ENCODE measurements around the gene KIF6.

KIF6 gene

DNA sequence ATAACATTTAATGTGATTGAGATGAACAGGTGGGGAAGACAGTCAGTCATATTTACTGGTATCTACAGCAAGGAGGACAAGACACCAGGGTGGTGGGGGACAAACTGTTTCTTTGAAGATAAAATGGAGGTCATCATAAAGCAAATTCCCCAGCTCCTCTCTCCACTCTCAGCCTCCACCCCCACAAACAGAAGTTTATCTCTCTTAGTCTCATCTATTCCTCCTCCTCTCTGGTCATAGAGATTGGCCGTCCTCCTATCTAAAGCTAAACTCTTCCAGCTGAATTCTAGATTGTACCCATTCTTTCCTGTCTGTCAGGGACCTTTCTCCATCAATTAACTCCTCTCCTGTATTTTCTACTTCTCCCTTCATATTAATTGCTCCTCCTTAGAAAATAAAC is 71.1 kb downstream of the KIF6 start:
- no peaks in the 10 kb centered on the region for H3K79me2 ChIP-seq (ENCODE audit: insufficient read depth, low read length)
- no peaks in the 10 kb centered on the region for H3K27me3 ChIP-seq (ENCODE audit: low read length)
- H4K20me1 ChIP-seq (ENCODE audit: low read depth, low read length): no peaks in the 10 kb centered on the region
- H3K27ac ChIP-seq (ENCODE audit: low read depth, low read length): no peak overlapping the region
- no peak overlapping the region for H2AFZ ChIP-seq (ENCODE audit: low read depth, low read length, severe bottlenecking)
- no peaks in the 10 kb centered on the region for H3K36me3 ChIP-seq (ENCODE audit: low read length)
- no peak overlapping the region for H3K4me2 ChIP-seq (ENCODE audit: low read depth, low read length, poor library complexity, severe bottlenecking)
- H3K9me2 ChIP-seq (replicated peaks; ENCODE audit: insufficient read depth, low read length): no peaks in the 10 kb centered on the region
- no peaks in the 10 kb centered on the region for H3K9me3 ChIP-seq (ENCODE audit: insufficient read depth, low read length)
- no peak overlapping the region for H3K4me3 ChIP-seq (ENCODE audit: insufficient read depth, low read length, poor library complexity, severe bottlenecking)
- H3F3A ChIP-seq (ENCODE audit: insufficient read depth): no peaks in the 10 kb centered on the region
- no peak for TF ChIP-seq EZH2phosphoT487 (conservative IDR thresholded peaks at IDR 0.05; ENCODE audit: low read length)
- TF ChIP-seq, protein P1, sequence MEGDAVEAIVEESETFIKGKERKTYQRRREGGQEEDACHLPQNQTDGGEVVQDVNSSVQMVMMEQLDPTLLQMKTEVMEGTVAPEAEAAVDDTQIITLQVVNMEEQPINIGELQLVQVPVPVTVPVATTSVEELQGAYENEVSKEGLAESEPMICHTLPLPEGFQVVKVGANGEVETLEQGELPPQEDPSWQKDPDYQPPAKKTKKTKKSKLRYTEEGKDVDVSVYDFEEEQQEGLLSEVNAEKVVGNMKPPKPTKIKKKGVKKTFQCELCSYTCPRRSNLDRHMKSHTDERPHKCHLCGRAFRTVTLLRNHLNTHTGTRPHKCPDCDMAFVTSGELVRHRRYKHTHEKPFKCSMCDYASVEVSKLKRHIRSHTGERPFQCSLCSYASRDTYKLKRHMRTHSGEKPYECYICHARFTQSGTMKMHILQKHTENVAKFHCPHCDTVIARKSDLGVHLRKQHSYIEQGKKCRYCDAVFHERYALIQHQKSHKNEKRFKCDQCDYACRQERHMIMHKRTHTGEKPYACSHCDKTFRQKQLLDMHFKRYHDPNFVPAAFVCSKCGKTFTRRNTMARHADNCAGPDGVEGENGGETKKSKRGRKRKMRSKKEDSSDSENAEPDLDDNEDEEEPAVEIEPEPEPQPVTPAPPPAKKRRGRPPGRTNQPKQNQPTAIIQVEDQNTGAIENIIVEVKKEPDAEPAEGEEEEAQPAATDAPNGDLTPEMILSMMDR (IDR thresholded peaks at IDR 0.05; ENCODE audit: insufficient read depth, low read length, poor library complexity, severe bottlenecking): no peak
- no peak overlapping the region for H3K9ac ChIP-seq (ENCODE audit: low read length)

DNA sequence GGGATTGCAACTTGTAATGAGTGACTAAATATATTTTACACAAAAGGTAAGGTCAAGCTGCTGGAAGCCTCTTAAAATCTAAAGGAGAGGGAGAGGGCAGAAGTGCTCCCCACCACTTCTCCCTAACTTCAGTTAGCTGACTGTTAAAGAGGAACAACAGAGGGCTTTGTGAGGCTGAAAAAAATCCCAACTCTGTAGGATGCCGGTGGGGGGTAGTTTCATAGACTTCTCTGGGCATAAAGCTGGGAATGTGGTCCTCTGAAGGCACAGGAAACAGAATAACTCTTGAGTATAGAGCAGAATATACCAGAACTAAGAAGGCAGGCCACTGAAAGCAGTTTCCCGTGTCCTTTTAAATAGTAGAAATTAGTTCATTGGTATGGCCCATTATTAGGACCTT is 71.6 kb downstream of the KIF6 start:
- no peak overlapping the region for H3K9ac ChIP-seq (ENCODE audit: low read length)
- no peaks in the 10 kb centered on the region for H3K9me2 ChIP-seq (replicated peaks; ENCODE audit: insufficient read depth, low read length)
- H3K36me3 ChIP-seq (ENCODE audit: low read length): no peaks in the 10 kb centered on the region
- no peaks in the 10 kb centered on the region for H3F3A ChIP-seq (ENCODE audit: insufficient read depth)
- H2AFZ ChIP-seq (ENCODE audit: low read depth, low read length, severe bottlenecking): no peak overlapping the region
- no peaks in the 10 kb centered on the region for H4K20me1 ChIP-seq (ENCODE audit: low read depth, low read length)
- H3K27me3 ChIP-seq (ENCODE audit: low read length): no peaks in the 10 kb centered on the region
- H3K27ac ChIP-seq (ENCODE audit: low read depth, low read length): no peak overlapping the region
- H3K79me2 ChIP-seq (ENCODE audit: insufficient read depth, low read length): no peaks in the 10 kb centered on the region
- TF ChIP-seq EZH2phosphoT487 (conservative IDR thresholded peaks at IDR 0.05; ENCODE audit: low read length): no peak
- TF ChIP-seq, protein P1 (IDR thresholded peaks at IDR 0.05; ENCODE audit: insufficient read depth, low read length, poor library complexity, severe bottlenecking): no peak
- no peaks in the 10 kb centered on the region for H3K9me3 ChIP-seq (ENCODE audit: insufficient read depth, low read length)
- no peak overlapping the region for H3K4me2 ChIP-seq (ENCODE audit: low read depth, low read length, poor library complexity, severe bottlenecking)
- H3K4me3 ChIP-seq (ENCODE audit: insufficient read depth, low read length, poor library complexity, severe bottlenecking): no peak overlapping the region

DNA sequence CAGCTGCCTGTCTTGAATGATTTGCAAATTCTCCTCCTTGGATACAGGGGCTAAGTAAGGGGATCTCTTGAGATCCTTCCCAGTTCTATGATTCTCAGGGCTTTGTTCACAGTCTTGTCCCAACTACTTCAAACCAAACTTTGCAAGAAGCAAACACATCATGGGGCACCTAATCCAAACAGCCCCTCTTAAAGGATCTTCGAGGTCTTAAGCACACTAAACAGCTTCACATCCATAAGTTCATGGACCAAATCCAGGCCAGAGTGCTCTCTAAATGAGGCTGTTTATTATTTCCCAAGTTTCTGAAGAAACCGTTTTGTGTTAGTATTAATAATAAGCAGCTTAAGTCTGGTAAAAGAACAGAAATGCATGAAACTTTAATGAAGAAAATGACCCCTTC is 75.2 kb downstream of the KIF6 start:
- H2AFZ ChIP-seq (ENCODE audit: low read depth, low read length, severe bottlenecking): no peak overlapping the region

More for the DNA sequence above, 75.2 kb downstream of the KIF6 start:
- Histone ChIP-seq H3K27ac (ENCODE audit: low read depth, low read length) (no peak overlapping the region), H3K9me2 (replicated peaks; ENCODE audit: insufficient read depth, low read length) (no peaks in the 10 kb centered on the region), H3K36me3 (ENCODE audit: low read length) (no peaks in the 10 kb centered on the region), H3K9me3 (ENCODE audit: insufficient read depth, low read length) (no peaks in the 10 kb centered on the region), H3F3A (ENCODE audit: insufficient read depth) (no peaks in the 10 kb centered on the region), H3K27me3 (ENCODE audit: low read length) (no peaks in the 10 kb centered on the region), H3K4me2 (ENCODE audit: low read depth, low read length, poor library complexity, severe bottlenecking) (no peak overlapping the region), H3K4me3 (ENCODE audit: insufficient read depth, low read length, poor library complexity, severe bottlenecking) (no peak overlapping the region), H3K79me2 (ENCODE audit: insufficient read depth, low read length) (no peaks in the 10 kb centered on the region), H4K20me1 (ENCODE audit: low read depth, low read length) (no peaks in the 10 kb centered on the region), H3K9ac (ENCODE audit: low read length) (no peak overlapping the region)
- TF ChIP-seq, protein P1 (IDR thresholded peaks at IDR 0.05; ENCODE audit: insufficient read depth, low read length, poor library complexity, severe bottlenecking): no peak
- TF ChIP-seq EZH2phosphoT487 (conservative IDR thresholded peaks at IDR 0.05; ENCODE audit: low read length): no peak
